VCaP (cell line): Measurements from ENCODE around the gene NRP2.
A peak's percentile ranks its signal among the peaks of the same experiment; 100 is the strongest.

Experiments
- H3K27ac ChIP-seq: fragments of 450-650 bp; 2 replicates; pipeline ENCODE4 v1.5.1; 2017
- CTCF ChIP-seq: fragments of 450-650 bp; conservative IDR thresholded peaks from 2 replicates; pipeline ENCODE4 v1.5.1; 2017; ENCODE audit warnings: mild to moderate bottlenecking, moderate library complexity

Gene NRP2

GRCh38 chr2:205733648-205734047, 51.3 kb downstream of the NRP2 start:
- H3K27ac ChIP-seq, result peak overlapping the region; percentile 75
- no peak for TF ChIP-seq CTCF

GRCh38 chr2:205734436-205735037, 52.2 kb downstream of the NRP2 start:
- H3K27ac ChIP-seq, result peak overlapping the region; percentile 75
- no peak for TF ChIP-seq CTCF

- TF ChIP-seq CTCF, result no peak
- H3K27ac ChIP-seq, result no peak overlapping the region
Measured at GRCh38 chr2:205738117-205738968, 56.0 kb downstream of the NRP2 start.

- no peak for TF ChIP-seq CTCF
- no peak overlapping the region for H3K27ac ChIP-seq
Measured at GRCh38 chr2:205739620-205740019, 57.3 kb downstream of the NRP2 start.

- no peak for TF ChIP-seq CTCF
- no peak overlapping the region for H3K27ac ChIP-seq
Measured at GRCh38 chr2:205740381-205740780, 58.1 kb downstream of the NRP2 start.

GRCh38 chr2:205741256-205741978, 59.1 kb downstream of the NRP2 start:
- H3K27ac ChIP-seq, result no peak overlapping the region

More at GRCh38 chr2:205741256-205741978, 59.1 kb downstream of the NRP2 start:
- no peak for TF ChIP-seq CTCF
